GM11168 (cell line): ENCODE data around the gene ZFP2.
"Not testable (repeated sequence)": the region's sequence is repeated elsewhere in the genome, so short reads cannot be mapped to it uniquely, and the experiment has no call there.

Experiments used
- in situ Hi-C: fragments of 300-500 bp; cut with MboI; formaldehyde crosslinking; loops from one replicate; pipeline ENCODE4 v1.12.0; 2022; ENCODE audit warnings: low sequenced_read_pairs; ENCODE audit not compliant: unreplicated experiment

Gene ZFP2

DNA sequence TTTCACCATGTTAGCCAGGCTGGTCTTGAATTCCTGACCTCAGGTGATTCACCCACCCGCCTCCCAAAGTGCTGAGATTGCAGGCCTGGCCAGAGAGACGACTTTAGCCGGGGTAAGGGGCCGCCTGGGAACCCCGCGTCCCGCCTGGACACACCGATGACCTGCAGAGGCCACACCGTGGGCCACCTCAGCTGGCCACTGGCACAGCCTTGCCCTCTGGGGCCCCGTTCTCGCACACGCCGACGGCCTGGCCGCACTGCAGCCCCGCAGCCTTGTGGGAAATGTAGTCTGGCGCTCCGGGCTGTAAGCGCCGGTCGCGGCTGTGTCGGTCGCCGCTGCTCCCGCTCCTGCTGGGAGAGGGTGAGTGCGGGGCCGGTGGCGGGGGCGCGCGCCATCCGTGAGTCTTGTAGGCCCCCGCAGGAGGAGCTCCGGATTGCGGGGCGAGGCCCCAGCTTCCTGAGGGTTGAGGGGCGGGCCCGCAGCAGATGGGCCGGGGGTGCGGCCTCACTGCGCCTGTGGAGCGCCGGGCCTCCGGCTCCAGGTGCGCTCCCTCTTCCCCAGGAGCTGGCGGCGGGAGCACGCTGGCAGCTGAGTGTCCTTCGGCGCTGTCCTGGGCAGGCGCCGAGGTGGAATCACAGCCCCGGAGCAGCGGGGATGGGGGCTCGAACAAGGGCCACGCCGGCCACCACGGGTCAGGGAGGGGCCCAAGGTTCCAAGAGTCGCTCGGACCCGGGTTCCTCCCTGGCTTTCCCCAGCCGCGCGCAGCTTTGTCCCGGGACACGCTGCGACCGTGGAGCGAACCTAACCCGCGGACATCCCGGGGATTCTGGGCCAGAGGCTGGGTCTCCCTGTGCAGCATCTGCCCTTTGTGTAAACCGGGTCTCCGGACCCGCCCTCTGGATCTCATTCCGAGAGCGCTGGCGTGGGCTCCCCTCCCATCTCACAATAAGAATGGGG is at the start of gene ZFP2:
TSS of gene ZFP2 (plus strand) at position 299 of the 957 bp plus-strand sequence. CDS start 35,401 bp downstream, outside the sequence.
- in situ Hi-C loops = no loop called here

DNA sequence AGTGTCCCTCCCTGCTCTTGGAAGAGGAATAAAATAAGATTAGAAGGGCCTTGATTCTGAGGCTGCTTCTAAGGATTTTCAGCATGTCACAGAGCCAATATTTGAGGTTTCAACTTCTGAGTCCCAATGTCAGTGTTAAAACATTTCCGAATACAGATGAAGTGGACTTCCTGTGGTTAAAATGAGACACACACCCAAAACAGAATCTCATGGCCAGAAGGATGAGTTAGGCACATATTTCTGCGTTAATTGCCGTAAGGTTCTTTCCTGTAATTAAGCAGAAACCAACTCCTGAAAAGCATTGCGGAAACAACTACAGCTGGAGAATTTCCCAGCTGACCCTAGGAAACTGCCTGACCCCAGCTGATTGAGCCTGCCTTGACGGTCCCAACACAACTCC is 46.4 kb upstream of the ZFP2 start:
- in situ Hi-C loops = no loop called here

DNA sequence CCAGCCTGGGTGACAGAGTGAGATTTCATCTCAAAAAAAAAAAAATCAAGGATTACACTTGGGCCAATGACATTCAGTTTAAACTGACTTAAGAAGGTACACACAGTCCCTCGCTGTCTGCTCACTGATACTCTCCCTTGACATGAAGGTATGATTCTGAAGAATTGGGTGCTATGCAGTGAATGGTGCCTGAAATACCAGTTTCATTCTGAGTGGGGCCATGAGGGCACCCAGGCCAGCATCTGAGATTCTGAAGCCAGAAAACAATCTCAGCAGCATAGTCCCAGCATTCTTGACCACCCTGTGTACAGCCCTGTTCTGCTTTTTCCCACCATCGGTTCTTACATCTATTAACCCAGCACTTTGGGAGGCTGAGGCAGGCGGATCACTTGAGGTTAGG is 43.8 kb upstream of the ZFP2 start:
- in situ Hi-C loops = no loop called here

DNA sequence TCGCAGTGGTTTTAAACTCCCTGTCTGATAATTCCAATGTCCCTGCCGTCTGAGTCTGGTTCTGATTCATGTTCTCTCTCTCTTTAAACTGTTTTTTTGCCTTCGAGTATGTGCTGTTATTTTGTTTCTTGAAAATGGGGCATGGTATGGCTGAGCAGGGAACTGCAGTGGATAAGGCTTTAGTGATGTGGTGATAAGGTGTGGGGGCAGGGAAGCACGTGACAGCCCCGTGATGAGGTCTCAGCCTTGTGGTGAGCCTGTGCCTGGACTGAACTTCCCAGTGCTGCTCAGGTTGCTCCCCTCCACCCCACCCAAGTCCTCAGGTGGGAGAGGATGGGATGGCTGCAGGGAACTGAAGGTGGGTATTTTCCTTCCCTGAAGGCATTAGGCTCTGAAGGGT is 41.4 kb upstream of the ZFP2 start:
- in situ Hi-C loops = no loop called here

DNA sequence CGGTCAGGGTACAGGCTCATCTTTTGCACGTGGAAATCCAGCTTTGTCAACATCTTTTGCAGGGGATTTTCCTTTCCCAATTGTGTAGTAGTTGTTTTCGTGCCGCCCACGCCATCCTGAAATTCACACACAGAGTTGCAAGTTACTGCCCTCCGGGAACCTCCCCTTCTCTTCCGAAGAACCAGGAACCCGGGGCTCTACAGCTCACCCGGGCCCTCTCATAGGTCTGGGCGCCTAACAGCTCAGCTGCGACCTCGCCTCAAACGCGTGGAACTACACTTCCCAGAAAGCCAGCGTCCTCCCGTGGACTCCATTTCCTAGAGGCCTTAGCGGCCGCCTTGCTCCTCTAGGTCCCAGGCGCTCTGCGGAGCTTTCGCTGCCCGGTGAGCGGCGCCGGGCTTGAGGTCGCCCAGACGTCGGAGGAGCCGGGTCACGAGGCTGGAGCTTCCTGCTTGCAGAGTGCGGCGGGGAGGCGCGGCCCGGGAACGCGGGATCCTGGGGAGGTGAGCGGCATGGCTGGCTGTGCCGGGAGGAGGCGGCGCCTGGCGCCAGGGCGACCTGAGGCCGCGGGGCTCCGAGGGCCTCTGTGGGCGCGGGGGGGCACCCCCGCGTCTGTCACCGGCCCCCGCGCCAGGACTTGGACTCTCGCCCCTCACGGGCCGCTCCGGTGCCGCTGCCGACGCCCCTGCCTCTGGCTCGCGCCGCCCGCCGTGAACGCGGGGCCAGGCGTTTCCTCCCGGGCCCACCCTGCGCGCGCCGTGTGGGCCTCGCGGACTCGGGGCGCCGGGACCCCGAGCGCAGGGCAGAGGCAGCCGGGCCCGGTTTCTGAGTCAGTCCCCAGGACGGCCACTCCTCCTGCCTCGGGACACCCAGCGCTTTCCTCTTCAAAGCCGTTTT is 35.8 kb upstream of the ZFP2 start, which contains the start of gene ZNF354B:
TSS of gene ZNF354B (plus strand) at position 329 of the 897 bp plus-strand sequence. CDS start 1,095 bp downstream, outside the sequence.
- in situ Hi-C loops = no loop called here

DNA sequence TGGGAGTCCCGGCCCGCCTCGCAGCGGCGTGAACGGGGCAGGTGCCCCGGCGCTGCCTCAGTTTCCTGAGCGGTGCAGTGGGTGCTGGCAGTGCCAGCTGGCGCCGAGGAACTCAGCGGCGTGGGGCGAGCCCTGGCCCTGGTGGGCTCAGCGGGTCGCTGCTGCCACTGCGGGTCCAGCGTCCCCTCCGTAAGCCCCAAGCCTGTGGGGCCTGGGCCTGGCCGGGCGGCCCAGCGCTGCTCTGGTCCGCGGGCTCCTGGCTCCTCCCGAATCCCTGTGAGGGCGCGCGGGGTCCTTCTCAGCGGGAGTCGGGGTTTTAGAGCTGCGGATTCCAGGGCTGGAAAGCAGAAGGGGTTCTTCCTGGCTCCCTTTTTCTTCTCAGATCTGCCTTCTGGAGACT is 35.1 kb upstream of the ZFP2 start:
- in situ Hi-C loops = not testable (repeated sequence)

DNA sequence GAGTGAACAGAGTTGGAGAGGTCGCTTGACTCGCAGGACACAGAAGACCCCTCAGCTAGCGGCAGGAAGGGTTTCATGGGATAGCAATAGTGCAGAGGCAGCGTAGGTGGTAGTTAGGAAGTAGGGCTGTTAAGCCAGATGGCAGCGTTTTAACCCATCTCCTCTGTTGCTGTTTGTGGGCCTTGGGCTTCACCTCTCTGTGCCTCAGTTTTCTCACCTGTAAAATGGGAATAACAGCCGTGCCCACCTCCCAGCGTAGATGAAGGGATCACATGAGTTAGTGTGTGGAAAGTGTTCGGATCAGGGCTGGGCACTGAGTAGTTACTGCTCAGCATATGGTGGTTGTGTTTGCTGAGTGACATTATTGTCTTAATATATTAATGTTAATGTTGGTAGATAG is 34.1 kb upstream of the ZFP2 start:
- in situ Hi-C loops = no loop called here

DNA sequence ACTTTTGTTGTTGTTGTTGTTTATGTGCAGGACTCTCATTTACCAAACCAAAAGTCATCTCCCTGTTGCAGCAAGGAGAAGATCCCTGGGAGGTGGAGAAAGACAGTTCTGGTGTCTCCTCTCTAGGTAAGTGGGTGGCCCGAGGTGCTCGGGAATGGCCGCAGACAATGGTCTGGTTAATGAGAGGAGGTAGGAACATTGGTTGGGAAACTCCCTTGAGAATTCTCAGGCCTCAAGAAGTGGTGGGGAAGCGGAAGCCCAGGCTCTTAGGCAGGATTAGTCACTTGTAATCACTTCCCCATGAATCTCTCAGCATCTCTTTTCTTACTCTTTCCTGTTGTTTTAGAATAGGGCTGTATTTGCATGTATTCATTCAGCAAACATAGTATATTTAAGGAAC is 28.8 kb upstream of the ZFP2 start:
- in situ Hi-C loops = no loop called here

DNA sequence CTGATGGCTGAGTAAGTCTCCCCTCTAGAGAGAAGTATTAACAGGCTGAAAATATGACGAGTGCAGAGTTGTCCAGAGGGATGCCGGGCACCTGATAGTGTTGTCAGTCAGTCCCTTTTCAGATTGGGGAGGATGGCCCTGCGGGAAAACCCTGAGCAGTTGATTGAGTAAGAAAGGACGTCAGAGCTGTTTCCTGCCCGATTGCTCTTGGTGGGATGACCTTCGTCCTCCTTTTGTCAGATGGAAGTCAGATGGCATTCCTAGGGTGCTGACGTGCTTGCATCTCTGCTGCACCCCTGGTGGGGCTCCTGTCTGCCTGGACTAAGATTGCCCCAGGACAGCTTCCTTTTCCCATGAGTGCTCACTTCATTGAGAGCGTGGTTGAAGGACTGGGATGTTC is 26.1 kb upstream of the ZFP2 start:
- in situ Hi-C loops = no loop called here

DNA sequence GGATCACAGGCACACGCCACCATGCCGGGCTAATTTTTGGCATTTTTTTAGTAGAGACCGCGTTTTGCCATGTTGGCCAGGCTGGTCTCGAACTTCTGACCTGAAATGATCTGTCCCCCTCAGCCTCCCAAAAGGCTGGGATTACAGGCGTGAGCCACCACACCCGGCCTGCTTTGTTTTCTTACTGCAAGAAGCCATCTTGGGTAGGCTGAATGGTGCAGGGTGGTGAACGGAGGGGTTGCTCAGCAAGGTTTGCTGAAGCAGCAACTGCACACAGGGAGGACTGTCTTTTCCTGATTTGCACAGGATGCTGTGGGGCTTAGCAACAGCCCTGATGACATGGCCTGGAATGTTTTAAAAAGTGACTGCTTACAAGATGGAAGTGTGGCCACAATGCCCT is 25.3 kb upstream of the ZFP2 start:
- in situ Hi-C loops = no loop called here

DNA sequence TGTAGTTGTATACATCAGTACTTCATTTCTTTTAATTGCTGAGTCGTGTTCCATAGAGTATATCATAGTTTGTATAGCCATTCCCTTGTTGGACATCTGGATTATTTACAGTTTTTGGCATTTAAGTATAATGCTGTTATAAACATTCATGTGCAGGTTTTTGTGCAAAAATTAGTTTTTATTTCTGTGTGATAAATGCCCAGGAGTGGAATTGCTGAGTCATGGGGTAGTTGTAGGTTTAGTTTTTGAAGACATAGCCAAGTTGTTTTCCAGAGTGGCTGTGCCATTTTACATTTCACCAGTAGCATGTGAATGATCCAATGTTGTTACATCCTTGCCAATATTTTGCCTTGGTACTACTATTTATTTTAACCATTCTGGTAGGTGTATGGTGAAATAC is 23.4 kb upstream of the ZFP2 start:
- in situ Hi-C loops = no loop called here

DNA sequence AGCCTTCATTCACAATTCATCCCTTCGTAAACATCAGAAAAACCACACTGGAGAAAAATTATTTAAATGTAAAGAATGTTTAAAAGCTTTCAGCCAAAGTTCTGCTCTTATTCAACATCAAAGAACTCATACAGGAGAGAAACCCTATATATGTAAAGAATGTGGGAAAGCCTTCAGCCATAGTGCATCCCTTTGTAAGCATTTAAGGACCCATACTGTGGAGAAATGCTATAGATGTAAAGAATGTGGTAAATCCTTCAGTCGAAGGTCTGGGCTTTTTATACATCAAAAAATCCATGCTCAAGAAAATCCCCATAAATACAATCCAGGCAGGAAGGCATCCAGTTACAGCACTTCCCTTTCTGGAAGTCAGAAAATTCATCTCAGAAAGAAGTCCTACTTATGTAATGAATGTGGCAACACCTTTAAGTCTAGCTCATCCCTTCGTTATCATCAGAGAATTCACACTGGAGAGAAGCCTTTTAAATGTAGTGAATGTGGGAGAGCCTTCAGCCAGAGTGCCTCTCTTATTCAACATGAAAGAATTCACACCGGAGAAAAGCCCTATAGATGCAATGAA is 12.5 kb upstream of the ZFP2 start:
- in situ Hi-C loops = not testable (repeated sequence)

DNA sequence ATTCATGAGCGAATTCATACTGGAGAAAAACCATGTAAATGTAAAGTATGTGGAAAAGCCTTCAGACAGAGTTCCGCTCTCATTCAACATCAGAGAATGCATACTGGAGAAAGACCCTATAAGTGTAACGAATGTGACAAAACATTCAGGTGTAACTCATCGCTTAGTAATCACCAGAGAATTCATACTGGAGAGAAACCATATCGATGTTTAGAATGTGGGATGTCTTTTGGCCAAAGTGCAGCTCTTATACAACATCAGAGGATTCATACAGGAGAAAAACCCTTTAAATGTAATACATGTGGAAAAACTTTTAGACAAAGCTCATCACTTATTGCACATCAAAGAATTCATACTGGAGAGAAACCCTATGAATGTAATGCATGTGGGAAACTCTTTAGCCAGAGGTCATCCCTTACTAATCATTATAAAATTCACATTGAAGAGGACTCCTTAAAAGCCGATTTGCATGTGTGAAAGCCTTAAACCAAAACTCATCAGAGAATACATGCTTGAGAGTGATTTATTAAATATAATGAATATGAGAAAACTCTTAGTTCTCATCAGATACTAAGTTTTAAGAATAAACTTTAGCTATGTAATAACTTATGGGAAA is 11.8 kb upstream of the ZFP2 start:
- in situ Hi-C loops = no loop called here

DNA sequence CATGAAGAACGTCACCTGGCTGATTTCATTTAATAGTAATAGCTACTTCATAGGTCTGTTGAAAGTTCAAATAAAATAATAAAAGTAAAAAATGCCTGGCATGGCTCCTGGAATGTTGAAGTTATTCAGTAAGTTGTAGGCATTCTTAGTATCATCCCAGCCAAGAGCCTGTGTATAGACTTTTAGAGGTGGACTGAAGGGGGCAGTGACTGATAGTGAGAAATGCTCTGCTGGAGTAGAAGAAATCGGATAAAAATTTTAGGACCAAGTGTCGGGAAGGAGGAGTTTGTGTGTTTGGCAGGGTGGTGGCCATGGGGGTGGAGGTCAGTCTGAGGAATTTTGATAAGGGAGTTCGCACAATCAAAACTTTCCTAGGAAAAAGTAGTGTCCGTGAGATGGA is 3.6 kb downstream of the ZFP2 start:
- in situ Hi-C loops = no loop called here

DNA sequence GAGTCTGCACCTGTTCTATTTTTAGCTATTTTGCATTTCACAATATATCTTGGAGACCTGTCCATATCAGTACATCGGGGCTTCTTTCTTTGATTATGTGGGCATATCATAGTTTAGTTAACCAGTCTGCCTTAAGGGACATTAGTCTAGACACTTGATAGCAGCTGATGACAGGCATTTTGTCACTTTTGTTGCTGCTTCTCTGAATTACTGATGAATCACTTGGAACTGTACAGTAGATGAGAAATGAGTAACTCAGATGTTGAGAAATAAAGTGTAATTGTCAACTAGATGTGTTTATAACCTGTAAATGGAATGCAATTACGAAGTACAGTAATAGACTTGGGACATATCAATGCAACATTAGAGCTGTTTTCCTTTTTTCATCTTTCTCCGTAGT is 7.1 kb downstream of the ZFP2 start:
- in situ Hi-C loops = no loop called here

DNA sequence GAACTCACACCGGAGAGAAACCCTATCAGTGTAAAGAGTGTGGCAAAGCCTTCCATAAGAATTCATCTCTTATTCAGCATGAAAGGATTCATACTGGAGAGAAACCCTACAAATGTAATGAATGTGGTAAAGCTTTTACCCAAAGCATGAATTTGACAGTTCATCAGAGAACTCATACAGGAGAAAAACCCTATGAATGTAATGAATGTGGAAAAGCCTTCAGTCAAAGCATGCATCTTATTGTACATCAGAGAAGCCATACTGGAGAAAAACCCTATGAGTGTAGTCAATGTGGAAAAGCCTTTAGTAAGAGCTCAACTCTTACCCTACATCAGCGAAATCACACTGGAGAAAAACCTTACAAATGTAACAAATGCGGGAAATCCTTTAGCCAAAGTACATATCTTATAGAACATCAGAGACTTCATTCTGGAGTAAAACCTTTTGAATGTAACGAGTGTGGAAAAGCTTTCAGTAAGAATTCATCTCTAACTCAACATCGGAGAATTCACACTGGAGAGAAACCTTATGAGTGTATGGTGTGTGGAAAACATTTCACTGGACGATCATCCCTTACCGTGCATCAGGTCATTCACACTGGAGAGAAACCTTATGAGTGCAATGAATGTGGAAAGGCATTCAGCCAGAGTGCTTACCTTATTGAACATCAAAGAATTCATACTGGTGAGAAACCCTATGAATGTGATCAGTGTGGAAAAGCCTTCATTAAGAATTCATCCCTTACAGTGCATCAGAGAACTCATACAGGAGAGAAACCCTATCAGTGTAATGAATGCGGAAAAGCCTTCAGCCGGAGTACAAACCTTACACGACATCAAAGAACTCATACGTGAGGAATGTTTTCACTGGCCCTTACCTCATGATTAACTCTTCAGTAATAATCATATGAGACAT is 36.4 kb downstream of the ZFP2 start:
- in situ Hi-C loops = no loop called here

DNA sequence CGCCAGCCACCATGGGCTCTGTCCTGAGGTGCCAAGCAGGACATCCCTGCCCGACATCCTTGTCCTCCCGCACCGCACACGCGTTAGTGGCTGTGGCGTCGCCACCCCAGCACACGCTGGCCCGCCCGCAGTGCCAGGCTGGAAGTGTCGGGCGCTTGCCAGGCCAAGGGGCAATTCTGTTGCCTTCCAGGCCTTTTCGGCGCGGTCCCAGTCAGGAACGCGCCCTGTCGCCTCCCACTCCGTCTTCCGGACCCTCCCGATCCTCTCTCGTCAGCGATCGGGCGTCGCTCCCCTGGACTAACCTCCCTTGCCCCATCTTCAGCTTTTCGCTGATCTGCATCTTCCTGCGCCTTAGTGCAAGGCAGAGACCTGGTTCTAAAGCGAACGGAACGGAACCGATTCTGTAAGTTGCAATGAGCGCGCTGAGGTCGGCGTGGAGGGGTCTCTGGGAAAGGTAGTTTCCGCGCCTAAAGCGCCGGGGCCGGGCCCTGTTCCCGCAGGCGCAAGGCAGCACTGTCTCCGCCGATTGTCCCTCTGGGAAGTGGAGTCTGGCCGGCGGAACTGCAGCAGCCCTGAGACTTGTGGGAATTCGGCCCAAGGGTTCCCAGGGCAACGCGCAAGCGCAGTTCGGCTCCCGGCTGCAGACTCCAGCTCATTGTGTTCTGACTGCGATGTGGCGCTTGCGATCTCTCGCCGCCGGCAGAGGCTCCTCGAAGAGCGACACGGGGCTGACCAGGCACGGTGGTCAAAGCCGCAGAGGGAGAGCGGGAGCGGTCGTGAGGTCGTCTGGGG is 45.1 kb downstream of the ZFP2 start, which contains the start of gene ZNF454:
TSS of gene ZNF454 (plus strand) at position 630 of the 792 bp plus-strand sequence. CDS start 1,594 bp downstream, outside the sequence.
- in situ Hi-C loops = no loop called here

DNA sequence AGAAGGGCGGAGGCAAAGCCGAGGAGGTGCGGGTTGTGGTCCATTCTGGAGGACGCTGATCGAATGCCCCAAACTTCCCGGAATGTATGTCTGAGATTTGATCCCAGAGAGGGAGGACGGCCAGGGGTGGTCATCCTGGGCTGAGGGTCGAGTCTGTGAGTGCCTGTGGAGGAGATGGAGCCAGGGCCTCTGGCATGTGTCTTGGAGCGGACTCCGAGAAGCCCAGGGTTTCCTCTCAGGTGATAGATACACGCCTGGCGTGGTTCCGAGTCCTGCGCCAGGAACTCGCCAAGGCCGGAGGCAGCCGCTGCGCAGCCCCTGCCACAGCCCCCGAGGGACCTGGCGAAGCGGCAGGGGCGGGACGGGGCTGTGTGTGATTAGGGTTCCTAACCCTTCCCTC is 45.6 kb downstream of the ZFP2 start:
- in situ Hi-C loops = no loop called here
